SH-SY5Y (cell line): Measurements from ENCODE around the gene PIK3CG.

ENCODE experiments used
- GATA2 ChIP-seq: IDR thresholded peaks from 2 replicates; pipeline ENCODE4 v1.6.1; 2011; ENCODE audit warnings: mild to moderate bottlenecking, low read depth, low read length
- GATA3 ChIP-seq: IDR thresholded peaks from 2 replicates; pipeline ENCODE4 v1.6.1; 2011; ENCODE audit warnings: low read depth, mild to moderate bottlenecking, low read length, moderate library complexity

GRCh38 chr7:106827626-106828025 lies 37.5 kb upstream of the PIK3CG start:
- TF ChIP-seq GATA2: no peak
- TF ChIP-seq GATA3: no peak
